Measurements from ENCODE around the gene MPPED1. TPM values are rescaled to one million over a fixed set of nuclear protein-coding genes. Genes with fewer than 3 reads are reported as not detected.

The MPPED1 gene
- total RNA-seq, 1 donor from 2014 or later, result not detected

DNA sequence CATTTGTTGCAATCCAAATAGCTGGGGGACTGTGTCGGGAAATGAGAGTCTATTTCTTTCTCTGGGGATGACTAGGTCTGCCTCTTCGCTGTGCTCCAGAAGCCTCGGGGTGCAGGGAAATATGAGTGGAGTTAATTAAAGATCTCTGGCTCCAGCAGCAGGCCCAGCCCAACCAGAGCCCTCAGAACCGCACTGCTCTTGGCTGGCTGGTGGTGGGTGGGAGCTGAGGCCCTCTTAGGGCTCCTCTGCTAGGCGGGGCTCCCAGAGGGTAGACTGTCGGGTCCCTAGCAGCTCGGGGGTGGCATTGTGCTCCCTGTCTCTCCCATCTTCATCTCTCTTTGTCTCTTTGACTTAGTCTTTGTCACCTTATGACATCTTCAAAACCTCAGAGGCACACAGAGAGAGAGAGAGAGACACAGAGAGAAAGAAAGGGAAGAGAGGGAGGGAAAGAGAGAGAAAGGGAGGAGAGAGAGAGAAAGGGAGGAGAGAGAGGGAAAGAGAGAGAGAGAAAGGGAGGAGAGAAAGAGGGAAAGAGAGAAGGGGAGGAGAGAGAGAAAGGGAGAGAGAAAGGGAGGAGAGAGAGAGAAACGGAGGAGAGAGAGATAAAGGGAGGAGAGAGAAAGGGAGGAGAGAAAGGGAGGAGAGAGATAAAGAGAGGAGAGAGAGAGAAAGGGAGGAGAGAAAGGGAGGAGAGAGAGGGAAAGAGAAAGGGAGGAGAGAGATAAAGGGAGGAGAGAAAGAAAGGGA is 20.2 kb downstream of the MPPED1 start:
- DNase-seq (ENCODE audit: low read depth), result no peak

DNA sequence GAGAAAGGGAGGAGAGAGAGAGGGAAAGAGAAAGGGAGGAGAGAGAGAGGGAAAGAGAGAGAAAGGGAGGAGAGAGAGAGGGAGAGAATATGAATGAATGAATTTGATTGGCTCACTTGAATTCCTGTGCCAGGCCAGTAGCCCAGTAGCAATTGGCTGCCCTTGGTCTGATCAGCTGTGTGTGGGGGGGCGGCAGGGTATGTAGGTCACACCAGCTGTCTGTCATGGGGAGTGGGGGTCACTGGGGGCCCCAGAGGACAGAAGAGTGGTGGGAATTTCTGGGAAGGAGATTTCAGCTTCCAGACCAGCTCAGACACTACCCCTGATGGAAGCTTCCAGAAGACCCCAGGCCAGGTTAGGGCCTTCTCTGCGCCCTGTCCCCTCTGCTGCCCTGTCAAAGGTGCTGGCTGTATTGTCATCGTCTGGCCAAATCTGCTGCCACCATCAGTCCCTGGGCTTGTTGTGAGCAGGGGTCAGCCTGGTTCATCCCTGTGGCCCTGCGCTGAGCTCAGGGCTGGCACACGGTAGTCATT is 21.1 kb downstream of the MPPED1 start:
- no peak for DNase-seq (ENCODE audit: low read depth)

DNA sequence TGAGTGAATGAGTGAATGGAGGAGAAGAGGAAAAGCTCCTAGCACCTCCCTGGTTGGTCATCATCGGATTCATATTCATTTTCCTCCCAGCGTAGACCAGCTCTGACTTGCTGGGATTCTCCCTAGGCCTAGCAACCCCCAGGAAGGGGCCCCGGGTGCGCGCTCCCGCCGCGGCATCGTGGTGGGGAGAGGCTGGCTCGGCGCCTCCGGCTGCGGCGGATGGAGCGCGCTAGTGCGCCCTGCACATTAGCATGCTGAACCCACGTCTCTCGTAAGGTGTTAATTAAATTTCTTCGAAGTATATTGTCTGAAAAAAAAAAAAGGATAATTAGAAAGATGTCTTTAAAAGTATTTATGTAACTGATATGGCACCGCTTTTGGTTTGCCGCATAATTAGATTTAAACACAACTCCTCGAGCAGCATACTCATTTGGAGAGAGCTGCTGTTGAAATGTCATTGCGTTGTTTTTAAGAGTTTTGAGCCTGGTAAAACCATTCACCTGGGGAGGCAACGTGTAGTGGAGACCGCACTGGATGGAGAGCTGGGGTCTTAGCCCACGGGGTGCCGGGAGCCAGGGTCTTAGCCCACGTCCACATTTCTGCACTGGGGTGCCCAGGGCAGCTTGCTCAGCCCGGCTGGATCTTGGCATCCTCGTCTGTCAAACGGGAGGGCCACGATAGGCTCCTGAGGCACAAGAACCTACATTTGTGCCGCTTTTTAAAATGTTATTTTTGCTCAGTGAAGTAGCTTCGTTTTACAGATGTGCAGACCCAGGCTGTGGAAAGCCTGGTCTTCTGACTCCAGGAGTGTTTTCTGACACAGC is 21.8 kb downstream of the MPPED1 start:
- no peak for DNase-seq (ENCODE audit: low read depth)

DNA sequence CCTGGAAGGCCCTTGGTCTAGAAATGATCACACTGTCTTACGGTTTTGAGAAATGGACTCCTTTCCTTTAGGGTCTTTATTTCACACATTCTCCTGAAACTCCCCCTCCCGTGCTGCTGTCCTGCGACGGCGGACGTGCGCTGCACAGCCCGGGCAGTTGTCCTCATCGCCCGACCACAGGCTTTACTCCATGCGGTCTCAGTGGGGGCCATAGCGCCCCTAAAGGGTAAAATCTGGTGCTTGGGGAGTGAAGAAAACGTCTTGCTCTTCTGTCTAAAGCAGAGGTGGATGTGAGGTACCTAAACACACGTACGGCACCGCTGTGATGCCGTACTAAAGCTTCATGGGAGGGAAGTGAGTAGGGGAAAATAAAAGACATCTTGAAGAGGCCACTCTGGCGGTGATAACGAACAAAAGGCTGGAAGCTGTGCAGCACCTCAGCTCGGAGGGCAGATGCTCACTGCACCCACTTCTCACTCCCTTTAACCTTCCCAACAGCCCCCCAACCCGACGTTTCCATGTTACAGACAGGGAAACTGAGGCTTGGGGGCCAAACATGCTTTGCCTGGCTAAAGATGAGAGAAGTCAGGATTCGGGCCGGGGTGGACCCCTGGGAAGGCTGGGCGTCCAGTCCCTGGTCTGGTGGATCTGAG is 22.6 kb downstream of the MPPED1 start:
- DNase-seq (ENCODE audit: low read depth), result no peak

DNA sequence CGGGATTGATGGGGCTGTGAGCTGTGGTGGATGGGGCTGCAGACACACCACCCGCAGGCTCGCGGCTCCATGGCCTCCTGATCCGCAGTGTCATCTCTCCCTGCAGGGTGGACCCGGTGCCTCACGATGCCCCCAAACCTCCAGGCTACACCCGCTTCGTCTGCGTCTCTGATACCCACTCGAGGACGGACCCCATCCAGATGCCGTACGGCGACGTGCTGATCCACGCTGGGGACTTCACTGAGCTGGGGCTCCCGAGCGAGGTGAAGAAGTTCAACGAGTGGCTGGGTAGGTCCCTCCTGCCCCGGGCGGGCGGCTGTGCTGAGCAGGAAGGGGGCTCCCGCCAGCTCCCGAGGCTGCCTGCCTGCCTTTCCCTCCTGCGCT is 23.1 kb downstream of the MPPED1 start:
- no peak for DNase-seq (ENCODE audit: low read depth)

DNA sequence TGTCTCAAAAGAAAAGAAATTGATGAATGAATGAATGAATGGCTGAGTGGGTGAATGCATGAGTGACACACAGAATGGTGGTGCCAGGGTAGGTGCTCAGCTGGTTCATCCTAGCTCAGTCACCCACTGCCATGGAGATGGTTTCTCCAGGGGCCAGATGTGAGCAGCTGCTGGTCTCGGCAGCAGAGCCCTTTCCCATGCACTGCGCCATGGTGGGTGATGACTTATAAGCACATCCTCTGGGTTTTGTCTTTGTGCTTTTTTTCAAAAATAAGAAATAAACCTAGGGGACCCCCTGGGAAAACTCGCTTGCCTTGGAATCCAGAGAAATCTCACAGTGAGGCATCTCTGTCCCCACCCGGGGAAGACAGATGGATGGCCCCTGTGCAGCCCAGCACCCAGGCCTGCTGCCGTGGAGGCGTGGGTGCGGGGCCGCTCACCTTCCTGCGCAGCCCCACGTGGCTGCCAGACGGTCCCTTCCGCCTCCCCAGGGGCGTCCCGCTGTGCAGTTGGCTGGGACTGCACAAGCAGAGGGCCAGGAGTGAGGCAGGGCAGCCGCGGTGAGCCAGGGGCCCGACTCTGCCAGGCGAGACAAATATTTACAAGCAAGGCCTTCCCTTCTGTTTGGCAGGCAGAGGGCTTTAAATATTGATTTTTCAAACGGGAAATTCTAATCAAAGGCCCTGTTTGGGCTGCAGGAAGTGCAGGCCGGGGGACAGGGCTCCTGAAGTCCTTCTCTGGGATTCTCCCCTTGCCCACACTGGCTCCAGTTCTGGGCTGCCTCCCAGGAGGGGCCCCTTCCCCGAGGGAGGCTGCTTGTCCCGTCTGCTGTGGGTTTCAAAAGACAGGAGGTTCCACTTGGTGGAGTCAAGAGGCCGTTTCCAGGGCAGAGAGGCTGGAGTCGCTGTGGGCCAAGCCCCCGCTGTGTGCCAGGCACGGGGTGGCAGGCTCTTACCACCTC is 24.3 kb downstream of the MPPED1 start:
- no peak for DNase-seq (ENCODE audit: low read depth)

DNA sequence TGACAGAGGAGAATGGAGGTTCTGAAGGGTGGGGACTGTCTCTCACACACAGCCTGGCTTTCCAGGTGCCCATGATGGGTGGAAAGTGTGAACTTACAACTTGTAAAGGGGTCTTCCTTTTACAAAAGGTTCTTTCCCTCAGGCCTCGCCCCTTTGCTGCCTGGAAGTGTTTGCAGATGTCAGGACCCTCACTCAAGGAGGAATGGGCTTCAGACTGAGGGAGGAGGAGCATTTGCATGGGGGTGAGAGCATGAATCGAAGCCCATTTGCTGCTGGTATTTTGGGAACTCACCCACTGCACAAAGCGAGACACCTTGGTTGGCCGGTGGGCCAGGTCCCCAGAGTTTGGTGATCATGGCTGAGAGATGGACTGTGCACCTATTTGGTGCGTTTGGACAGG is 25.1 kb downstream of the MPPED1 start:
- DNase-seq (ENCODE audit: low read depth), result no peak

DNA sequence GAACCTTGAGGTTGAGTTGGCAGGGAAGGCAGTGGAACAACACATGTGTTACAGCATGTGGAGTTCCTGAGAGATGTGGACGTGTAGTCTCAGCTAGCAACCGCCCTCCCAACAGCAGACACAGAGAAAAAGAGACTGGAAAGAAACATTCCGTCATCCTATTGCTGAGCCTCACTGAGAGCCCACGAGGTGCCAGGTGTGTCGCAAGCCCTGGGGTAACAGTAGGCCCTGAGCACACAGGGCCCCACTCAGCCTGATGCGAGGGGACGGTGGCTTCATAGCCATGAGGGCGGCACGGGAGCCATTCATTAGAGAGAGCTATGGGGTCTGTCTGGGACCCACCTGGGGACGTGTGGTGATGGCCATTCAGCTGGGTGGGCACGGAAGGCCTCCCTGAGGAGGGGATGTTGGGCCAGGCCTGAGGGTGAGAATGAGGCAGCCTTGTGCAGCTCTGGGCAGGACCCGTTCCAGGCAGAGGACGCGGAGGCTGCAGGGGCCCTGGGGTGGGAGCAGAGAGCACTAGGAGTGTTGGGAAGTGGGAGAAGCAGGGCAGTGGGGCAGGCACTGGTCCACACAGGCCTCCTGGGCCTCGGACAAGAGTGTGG is 26.2 kb downstream of the MPPED1 start:
- no peak for DNase-seq (ENCODE audit: low read depth)

DNA sequence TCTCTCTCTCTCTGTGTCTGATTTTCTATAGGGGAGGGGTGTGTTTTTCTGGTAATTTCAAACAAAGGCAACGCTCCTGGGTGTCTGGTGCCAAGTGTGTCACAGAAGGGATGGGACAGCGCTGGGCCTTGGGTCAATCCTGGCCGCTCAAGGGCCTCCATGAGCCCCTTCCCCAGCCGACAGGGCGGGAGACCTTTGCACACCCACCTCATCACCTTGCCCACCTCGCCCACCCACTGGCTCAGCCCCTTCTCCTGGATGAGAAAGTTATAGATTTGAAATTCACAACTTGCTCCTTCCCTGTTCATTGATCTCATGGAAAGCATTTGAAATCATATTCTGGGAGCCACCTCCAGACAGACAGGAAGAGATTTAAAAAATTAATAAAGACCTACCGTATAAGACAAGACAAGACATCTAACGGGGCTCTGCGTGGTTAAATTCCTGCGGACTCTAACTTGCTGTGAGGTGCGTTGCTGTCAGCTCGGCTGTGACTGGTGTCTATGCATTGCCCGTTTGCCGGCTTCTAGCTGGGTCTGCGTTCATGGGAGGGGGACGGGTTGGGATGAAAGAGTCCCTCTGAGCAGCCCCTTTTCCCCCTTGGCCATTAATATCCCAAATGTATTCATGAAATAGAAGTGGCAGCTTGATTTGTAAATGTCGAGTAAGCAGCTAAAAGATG is 27.0 kb downstream of the MPPED1 start:
- no peak for DNase-seq (ENCODE audit: low read depth)

DNA sequence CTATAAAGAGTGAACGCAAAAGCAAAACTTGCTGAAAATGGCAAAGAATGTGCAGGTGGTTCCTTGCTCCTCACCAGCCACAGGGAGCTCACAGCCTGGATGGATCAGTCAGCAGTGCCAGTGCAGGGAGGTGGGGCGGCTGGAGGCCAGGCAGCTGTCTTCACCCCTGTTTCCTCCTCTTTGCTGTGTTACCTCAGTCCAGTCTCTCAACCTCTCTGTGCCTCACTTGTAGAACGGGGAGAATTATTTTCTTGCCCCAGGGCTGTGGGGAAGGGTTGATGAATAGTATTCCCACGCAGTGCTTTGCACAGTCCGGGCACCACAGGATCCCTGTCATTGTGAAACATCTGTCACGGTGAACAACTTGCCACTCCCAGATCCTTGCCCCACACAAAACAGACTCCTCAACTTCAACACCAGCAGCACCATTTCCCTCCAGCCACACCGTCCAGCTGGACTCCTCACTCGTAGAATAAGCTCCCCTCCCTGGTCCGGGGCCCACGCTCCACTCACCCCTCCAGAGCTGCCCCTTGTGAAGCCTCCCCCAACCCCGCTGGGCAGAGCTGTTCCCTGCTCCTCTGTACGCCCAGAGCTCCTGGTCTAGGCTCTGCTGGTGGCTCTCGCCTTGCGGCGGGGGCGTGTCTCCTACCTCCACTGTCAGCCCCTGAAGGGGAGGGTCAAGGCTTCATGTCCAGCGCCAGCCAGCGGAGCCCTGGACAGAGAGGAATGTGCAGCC is 27.7 kb downstream of the MPPED1 start:
- no peak for DNase-seq (ENCODE audit: low read depth)

DNA sequence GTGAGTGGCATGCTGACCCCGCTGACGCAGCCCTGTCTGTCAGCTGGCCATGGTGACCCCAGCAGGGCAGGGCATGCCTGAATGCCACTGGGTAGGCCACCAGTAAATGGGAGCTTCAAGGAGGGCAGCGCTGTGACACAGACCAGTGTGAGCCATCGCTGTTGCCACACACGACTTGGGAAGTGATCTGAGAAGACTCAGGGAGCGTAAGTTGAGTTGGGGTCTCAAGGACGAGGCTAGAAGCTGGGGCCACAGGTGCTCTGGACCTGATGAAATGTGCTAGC is 28.2 kb downstream of the MPPED1 start:
- DNase-seq (ENCODE audit: low read depth), result no peak

DNA sequence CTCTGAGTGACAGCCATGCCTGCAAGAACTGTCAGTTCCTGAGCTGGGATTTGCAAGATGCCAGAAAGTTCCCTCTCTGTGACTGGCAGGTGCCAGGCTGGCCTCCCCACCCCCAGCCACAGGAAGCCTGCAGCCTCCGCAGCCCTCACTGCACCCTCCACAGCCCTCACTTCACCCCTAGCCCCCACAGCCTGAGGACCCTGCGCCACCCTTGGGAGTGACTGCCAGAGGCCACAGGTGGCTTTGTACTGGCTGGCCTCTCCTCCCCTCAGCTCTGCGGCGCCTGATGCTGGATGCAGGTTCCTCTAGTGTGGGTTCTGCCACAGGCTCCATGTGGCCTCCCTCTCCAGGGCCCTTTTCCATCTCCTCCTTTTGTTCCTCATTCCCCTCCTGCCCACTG is 28.7 kb downstream of the MPPED1 start:
- DNase-seq (ENCODE audit: low read depth), result no peak

DNA sequence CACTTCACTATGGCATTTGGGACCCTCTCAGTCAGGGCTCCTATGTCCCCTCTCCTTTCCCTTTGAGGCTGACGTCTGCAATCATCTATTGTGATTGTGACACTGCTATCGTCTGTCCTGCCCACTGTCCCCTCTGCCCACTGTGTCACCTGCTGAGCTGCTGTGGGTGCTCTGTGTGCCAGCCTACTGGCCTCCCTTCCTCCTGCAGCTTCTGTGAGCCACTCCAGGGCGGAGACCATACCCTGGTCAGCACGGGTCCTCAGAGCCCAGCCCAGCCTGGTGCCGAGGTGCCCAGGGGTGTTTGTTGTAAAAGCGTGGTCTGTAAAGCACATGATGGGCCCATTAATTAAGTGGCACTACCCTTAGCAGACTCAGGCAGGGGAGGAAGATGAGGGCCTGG is 29.4 kb downstream of the MPPED1 start:
- DNase-seq (ENCODE audit: low read depth), result no peak

DNA sequence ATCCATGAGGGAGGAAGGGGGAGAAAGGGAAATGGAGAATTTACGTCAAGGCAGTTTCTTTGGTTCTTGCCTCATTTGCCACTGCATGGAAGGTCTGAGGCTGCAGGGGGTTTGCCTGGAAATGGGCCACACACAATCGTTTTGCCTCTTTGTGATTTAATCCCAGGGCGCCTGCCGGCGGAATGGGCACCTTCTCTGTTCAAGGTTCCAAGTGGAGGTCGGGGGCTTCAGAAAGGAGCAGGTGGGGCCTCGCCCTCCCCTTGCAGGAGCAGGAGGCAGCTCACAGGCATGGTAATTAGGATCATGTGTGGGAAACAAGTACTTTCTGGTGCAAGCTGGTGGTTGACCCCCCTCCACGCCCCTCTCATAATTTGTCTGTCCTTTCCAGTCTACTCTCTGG is 29.9 kb downstream of the MPPED1 start:
- no peak for DNase-seq (ENCODE audit: low read depth)

DNA sequence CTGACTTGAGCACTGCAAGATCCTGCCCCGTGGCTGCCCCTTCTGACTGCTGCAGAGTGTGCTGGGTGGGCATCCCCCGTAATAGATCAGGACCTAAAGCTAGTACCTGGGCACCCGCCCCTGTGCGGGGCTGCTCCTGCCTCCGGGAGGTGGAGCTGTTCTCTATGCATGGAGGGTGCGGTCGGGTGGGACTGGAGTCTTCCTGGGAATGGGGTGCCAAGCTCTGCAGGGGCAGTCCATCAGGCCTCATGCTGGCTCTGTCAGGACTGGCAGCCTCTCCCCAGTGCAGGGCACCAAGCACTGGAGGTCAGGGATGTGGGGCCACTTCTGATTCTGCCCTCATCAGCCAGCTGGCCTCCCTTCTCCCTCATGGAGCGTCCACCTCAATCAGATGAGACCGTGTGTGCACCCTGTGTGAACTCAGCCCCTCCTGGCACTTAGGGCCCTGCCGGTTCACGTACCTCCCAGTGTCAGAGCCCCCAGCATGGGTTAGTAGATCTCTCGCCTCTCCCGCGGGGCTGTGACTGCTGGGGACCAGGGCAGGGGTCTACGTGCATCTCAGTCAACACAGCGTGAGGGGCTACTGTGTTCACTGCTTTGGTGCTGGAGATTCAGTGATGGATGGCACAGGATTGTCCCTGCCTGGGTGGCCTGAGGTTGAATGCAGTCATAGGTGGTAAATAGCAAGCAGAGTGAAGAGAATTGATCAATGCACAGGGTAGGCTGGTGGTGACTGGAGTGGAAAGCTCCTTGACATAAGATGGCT is 30.8 kb downstream of the MPPED1 start:
- no peak for DNase-seq (ENCODE audit: low read depth)

DNA sequence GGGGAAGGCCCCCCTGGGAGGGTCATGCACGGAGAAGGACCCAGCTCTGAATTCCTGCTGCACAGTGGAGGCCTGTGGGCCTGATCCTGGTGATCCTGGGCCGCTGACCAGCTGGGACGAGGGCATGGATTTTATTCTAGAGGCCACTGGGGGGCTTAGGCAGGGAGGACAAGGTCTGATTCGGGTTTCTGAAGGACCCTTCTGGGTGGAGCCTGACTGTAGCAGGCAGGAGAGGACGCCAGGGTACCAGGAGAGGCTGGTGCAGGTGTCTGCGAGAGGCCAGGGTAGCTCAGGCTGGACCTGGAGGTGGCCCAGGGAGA is 31.3 kb downstream of the MPPED1 start:
- DNase-seq (ENCODE audit: low read depth), result no peak

DNA sequence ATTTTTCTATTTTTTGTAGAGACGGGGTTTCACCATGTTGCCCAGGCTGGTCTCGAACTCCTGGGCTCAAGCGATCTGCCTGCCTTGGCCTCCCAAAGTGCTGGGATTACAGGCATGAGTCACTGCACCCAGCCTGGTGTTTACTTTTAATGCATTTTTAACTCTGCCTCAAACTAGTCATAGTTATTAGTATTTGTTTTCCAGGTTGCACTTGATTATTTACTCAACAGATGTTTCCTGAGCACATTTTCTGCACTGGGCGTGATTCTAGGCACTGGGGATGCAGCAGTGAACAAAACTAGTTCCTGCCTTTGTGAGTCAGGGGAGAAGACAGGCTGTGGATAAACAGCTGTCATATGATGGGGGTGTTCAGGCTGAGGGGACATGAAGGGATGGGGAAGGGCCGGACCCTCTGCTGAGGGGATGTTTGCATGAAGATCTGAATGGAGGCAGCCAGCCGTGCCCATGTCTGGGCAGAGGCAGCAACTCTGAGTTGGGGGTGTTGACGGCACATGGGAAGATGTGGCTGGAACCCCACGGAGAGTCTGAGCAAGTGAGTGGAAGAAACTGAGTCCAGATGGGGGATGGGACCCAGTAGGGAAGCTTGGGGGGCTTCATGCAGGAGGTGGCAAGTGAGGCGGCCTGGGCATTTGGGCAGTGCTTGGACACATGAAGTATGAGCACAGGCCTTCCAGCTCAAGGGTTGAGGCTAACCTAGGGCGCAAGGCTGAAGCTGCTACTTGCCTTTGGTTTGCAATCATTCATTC is 34.4 kb downstream of the MPPED1 start:
- peak; percentile 1 for DNase-seq (ENCODE audit: low read depth)

DNA sequence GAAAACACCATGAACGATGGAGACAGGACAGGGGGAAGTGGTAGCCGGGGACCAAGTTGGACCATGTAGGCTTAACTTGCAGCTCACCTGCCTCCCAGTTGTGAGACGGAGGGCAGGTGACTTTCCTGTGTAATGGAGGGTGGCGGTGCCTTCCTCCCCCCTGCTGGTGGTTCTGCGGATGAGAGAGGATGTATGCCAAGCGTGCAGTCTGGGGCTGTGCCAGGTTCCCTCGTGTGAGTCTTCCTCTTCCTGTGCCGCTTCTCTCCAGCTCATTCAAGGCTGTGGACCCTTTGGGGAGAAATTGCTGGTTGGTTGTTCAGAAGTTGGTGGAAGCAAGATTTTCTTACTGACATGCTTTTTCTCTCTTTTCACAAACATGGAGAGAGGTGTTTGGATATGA is 35.1 kb downstream of the MPPED1 start:
- no peak for DNase-seq (ENCODE audit: low read depth)

DNA sequence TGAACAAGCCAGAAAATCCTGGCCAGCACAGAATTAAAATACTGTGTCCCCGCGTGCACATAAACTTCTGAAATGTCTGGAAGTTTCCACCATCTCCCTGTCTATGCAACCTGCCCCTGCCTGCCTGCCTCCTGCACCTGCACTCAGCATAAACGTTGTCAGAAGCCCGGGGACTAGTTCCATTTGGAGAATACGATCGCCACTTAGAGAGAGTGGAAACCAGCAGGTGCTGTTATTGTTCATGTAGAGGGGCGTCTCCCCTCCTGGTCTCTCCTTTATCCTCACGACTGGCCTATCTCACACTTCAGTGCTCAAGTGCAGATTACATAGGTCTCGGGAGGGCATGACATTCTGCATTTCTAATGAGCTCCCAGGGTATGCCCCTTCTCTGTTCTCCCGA is 35.6 kb downstream of the MPPED1 start:
- no peak for DNase-seq (ENCODE audit: low read depth)
